Measurements from ENCODE around the gene CALHM4. TPM values are rescaled to one million over a fixed set of nuclear protein-coding genes. Genes with fewer than 3 reads are reported as not detected.
A peak's percentile ranks its signal among the peaks of the same experiment; 100 is the strongest.

Gene CALHM4
- total and polyA plus RNA-seq, 3 donors from 2014 or later, result 0.25 to 1.2 TPM; not detected in 1

GRCh38 chr6:116564311-116564710 is 10.8 kb downstream of the CALHM4 start:
- TF ChIP-seq CTCF (IDR thresholded peaks at IDR 0.05) (no peak), POLR2A (IDR thresholded peaks at IDR 0.05) (no peak)
- WGBS, 2 donors, result 64 to 76% methylated on average over 7 of the region's 7 CpGs
- intact Hi-C loops (cut with DNase I; ENCODE audit: low total_unique reads), result no loop called here
- no peak for DNase-seq
- Histone ChIP-seq H3K4me3 (no peak overlapping the region), H3K36me3 (ENCODE audit: low read depth, missing control alignments) (no peaks in the 10 kb centered on the region), H3K27me3 (no peaks in the 10 kb centered on the region), H3K9me3 (no peaks in the 10 kb centered on the region), H3K27ac (no peak overlapping the region), H3K4me1 (peaks cover 3% of the 10 kb centered on the region)

- Histone ChIP-seq H3K27ac (no peak overlapping the region), H3K4me3 (peak overlapping the region; percentile 1 to 29), H3K4me1 (peaks cover 6% of the 10 kb centered on the region), H3K27me3 (no peaks in the 10 kb centered on the region), H3K36me3 (ENCODE audit: low read depth, missing control alignments) (no peaks in the 10 kb centered on the region), H3K9me3 (no peaks in the 10 kb centered on the region)
- intact Hi-C loops (cut with DNase I; ENCODE audit: low total_unique reads), result no loop called here
- DNase-seq, result peak; percentile 27
- TF ChIP-seq POLR2A (IDR thresholded peaks at IDR 0.05) (no peak), CTCF (IDR thresholded peaks at IDR 0.05) (no peak)
- 19 to 46% methylated on average over 6 to 42 of the region's 42 CpGs for whole genome bisulfite sequencing, 2 donors
Observed at GRCh38 chr6:116564921-116565872, 11.6 kb downstream of the CALHM4 start.

- no peak overlapping the region for H3K4me3 ChIP-seq
- H3K36me3 ChIP-seq (ENCODE audit: low read depth, missing control alignments), result no peaks in the 10 kb centered on the region
- TF ChIP-seq CTCF (IDR thresholded peaks at IDR 0.05) (no peak), POLR2A (IDR thresholded peaks at IDR 0.05) (no peak)
- intact Hi-C loops (cut with DNase I; ENCODE audit: low total_unique reads), result no loop called here
- no peak for DNase-seq
- H3K27me3 ChIP-seq, result no peaks in the 10 kb centered on the region
- H3K27ac ChIP-seq, result no peak overlapping the region
- H3K4me1 ChIP-seq, result peaks cover 14% of the 10 kb centered on the region
- no peaks in the 10 kb centered on the region for H3K9me3 ChIP-seq
Observed at GRCh38 chr6:116568111-116568510, 14.6 kb downstream of the CALHM4 start.

GRCh38 chr6:116568821-116569755 is 15.5 kb downstream of the CALHM4 start:
- Histone ChIP-seq H3K4me3 (no peak overlapping the region), H3K9me3 (no peaks in the 10 kb centered on the region), H3K36me3 (ENCODE audit: low read depth, missing control alignments) (no peaks in the 10 kb centered on the region), H3K27ac (no peak overlapping the region), H3K27me3 (no peaks in the 10 kb centered on the region), H3K4me1 (peaks cover 14% of the 10 kb centered on the region)
- 54 to 65% methylated on average over 7 of the region's 7 CpGs for WGBS, 2 donors
- DNase-seq, result no peak
- TF ChIP-seq POLR2A (IDR thresholded peaks at IDR 0.05), result no peak
- no peak for TF ChIP-seq CTCF (IDR thresholded peaks at IDR 0.05)
- intact Hi-C loops (cut with DNase I; ENCODE audit: low total_unique reads), result no loop called here
